Dermis lymphatic vessel endothelial cell (primary cell): ENCODE measurements around the gene PRAMEF20. TPM values are rescaled to one million over a fixed set of nuclear protein-coding genes. Genes with fewer than 3 reads are reported as not detected.

Experiments used
- total RNA-seq: library from RNA; depleted of rRNA; stranded (reverse); fragments of >200 nt; gene quantifications from 2 replicates; pipeline ENCODE4 v1.2.1, GENCODE V29; 2014

PRAMEF20 gene
- total RNA-seq, result not detected in 2 replicates

GRCh38 chr1:13410150-13410549, at the start of gene PRAMEF20:
Gene PRAMEF20, plus strand, starts transcription at chr1:13410450. Its CDS starts 5,905 bp downstream, at chr1:13416355.

GRCh38 chr1:13389332-13389731, 20.9 kb upstream of the PRAMEF20 start, which contains the start of gene PRAMEF17:
Gene PRAMEF17, plus strand, starts transcription at chr1:13389632. Its CDS starts 26 bp downstream, at chr1:13389658.

Other genes starting within 250 kb of the PRAMEF20 start
- gene HNRNPCL4, start 244.8 kb upstream of the PRAMEF20 start, total RNA-seq, result not detected in 2 replicates
- not detected in 2 replicates for gene PRAMEF9, start 238.6 kb upstream of the PRAMEF20 start, total RNA-seq
- not detected in 2 replicates for gene PRAMEF13, start 209.0 kb upstream of the PRAMEF20 start, total RNA-seq
- gene PRAMEF18, start 184.3 kb upstream of the PRAMEF20 start, total RNA-seq, result not detected in 2 replicates
- not detected in 2 replicates for gene PRAMEF5, start 156.3 kb upstream of the PRAMEF20 start, total RNA-seq
- gene PRAMEF8, start 125.3 kb upstream of the PRAMEF20 start, total RNA-seq, result not detected in 2 replicates
- not detected in 2 replicates for gene PRAMEF33, start 106.9 kb upstream of the PRAMEF20 start, total RNA-seq
- gene PRAMEF15, start 94.9 kb upstream of the PRAMEF20 start, total RNA-seq, result not detected in 2 replicates
- gene PRAMEF14, start 63.3 kb upstream of the PRAMEF20 start, total RNA-seq, result not detected in 2 replicates
- gene PRAMEF19, start 38.5 kb upstream of the PRAMEF20 start, total RNA-seq, result not detected in 2 replicates
- gene PRAMEF17, start 20.8 kb upstream of the PRAMEF20 start, total RNA-seq, result not detected in 2 replicates
- gene LRRC38, start 103.6 kb downstream of the PRAMEF20 start, total RNA-seq, result 0.11 TPM in 1 of 2 replicates, not detected in the other
- 48.9 and 62.9 TPM in 2 replicates for gene PDPN, start 173.4 kb downstream of the PRAMEF20 start, total RNA-seq